GM12865 (cell line): ENCODE data around the gene FXR2.
"Not testable (repeated sequence)": the region's sequence is repeated elsewhere in the genome, so short reads cannot be mapped to it uniquely, and the experiment has no call there.

Source experiments
- DNase-seq: peaks from one replicate; pipeline ENCODE4 v3.0.0; 2010; ENCODE audit warnings: low read depth
- H3K4me3 ChIP-seq: 2 replicates; pipeline ENCODE4 v1.5.1; 2011; ENCODE audit warnings: mild to moderate bottlenecking, low read depth, low read length, control low read depth
- TF ChIP-seq, protein P1 (sequence below): IDR thresholded peaks from 2 replicates; pipeline ENCODE4 v1.5.1; 2011; ENCODE audit warnings: low read length, control low read depth, low read depth, inconsistent platforms; ENCODE audit not compliant: insufficient read depth; ENCODE audit errors: missing control alignments

The FXR2 gene

DNA sequence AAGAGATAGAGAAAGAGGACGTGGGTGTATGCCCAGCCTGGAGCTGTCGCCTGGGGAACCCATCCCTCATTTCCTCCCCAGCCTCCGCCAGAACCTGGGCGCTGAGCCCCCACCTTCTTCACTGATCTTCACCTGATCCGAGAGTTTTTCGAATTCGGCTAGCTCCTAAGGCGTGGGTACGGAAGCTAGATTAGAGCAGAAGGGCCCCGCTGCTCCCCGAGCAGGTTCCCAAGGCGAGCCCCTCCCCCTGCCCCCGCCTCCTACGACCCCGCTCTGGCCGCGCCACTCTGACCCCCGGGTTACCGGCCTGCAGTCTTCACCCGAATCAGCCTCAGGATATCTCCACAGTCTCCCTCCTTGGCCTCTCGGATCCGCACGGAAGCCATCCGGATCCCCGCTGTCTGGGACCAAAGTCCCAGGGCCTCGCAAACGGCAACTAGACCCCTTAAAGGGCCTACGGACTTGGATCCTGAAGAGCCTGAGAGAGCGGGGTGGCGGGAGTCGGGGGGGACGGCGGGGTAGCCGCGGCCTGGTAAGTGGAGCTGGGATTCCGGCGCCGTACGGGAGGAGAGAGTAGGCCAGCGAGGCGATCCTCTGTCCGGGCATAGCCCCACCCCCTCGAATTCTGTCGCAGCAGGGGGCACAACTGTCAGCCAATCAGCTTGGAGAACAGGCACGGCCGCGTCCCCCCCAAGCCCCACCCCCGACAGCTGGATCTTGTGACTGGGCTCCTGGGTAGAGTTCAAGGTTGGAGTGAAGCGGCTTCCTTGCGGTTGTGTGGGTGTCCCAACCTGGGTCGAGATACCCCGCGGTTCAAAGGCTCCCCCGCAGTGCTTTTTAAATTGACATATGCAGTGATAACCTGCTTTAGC lies 12.8 kb upstream of the FXR2 start, which contains the start of gene SAT2:
Gene SAT2 (minus strand): TSS at position 572 of the 872 bp plus-strand sequence. CDS start 186 bp downstream, at position 386.
- H3K4me3 ChIP-seq: peak within 1 kb of the TSS; percentile 76
- TF ChIP-seq, protein P1, sequence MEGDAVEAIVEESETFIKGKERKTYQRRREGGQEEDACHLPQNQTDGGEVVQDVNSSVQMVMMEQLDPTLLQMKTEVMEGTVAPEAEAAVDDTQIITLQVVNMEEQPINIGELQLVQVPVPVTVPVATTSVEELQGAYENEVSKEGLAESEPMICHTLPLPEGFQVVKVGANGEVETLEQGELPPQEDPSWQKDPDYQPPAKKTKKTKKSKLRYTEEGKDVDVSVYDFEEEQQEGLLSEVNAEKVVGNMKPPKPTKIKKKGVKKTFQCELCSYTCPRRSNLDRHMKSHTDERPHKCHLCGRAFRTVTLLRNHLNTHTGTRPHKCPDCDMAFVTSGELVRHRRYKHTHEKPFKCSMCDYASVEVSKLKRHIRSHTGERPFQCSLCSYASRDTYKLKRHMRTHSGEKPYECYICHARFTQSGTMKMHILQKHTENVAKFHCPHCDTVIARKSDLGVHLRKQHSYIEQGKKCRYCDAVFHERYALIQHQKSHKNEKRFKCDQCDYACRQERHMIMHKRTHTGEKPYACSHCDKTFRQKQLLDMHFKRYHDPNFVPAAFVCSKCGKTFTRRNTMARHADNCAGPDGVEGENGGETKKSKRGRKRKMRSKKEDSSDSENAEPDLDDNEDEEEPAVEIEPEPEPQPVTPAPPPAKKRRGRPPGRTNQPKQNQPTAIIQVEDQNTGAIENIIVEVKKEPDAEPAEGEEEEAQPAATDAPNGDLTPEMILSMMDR: no peak
- peak; percentile 95 for DNase-seq

DNA sequence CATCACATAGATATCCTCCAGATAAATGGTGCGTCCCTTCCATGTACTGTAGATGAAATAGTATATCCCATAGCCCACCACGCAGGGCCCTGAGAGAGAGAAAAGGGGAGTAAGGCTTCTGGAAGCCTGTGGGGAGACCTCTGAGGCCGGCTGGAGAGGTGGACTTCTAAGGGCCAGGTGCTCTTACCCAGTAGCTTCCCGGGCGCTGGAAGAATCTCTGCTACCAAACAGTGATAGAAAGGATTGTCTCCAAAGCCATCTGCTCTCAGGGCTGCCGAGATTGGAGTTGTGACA lies 12.2 kb upstream of the FXR2 start:
- TF ChIP-seq, protein P1: no peak
- no peak for DNase-seq
- H3K4me3 ChIP-seq: peak overlapping the region; percentile 76

DNA sequence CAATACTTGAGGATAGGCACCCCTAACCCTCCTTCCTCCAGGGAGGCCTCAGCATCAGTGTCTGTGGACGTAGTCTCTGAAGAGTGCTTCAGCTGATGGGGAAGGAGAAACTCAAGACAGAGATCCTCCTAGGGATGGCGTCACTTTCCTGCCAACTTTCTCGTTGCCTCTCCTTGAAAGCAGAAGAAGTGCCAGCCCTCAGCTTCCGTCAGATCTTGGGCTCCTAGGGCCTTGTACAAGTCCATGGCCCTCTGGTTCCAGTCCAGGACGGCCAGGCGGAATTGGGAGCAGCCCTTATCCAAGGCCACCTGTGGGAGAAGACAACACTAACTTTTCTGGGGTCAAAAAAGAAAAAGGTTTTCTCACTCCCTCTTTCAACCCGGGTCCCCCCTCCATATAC lies 11.6 kb upstream of the FXR2 start:
- H3K4me3 ChIP-seq: no peak overlapping the region
- DNase-seq: no peak

DNA sequence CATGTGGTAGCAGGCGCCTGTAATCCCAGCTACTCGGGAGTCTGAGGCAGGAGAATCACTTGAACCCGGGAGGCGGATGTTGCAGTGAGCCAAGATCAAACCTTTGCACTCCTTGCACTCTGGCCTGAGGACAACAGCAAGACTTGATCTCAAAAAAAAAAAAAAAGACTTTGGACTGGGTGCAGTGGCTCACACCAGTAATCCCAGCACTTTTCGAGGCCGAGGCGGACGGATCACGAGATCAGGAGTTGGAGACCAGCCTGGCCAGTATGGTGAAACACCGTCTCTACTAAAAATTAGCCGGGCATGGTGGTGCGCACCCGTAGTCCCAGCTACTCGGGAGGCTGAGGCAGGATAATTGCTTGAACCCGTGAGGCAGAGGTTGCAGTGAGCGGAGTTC lies 11.1 kb upstream of the FXR2 start:
- DNase-seq: not testable (repeated sequence)

More for the DNA sequence above, 11.6 kb upstream of the FXR2 start:
- TF ChIP-seq, protein P1: no peak

DNA sequence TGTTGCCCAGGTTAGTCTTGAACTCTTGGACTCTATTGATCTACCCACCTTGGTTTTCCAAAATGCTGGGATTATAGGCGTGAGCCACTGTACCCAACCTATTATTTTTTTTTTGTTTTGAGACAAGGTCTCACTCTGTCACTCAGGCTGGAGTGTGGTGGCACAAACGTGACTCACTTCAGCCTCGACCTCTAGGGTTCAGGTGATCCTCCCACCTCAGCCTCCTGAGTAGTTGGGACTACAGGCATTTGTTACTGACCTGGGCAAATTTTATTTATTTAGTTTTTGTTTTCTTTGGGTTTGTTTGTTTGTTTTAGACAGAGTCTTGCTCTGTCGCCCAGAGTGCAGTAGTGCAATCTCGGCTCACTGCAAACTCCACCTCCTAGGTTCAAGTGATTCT lies 9.0 kb upstream of the FXR2 start:
- no peak overlapping the region for H3K4me3 ChIP-seq
- TF ChIP-seq, protein P1: no peak
- DNase-seq: no peak

More for the DNA sequence above, 11.1 kb upstream of the FXR2 start:
- not testable (repeated sequence) for H3K4me3 ChIP-seq

DNA sequence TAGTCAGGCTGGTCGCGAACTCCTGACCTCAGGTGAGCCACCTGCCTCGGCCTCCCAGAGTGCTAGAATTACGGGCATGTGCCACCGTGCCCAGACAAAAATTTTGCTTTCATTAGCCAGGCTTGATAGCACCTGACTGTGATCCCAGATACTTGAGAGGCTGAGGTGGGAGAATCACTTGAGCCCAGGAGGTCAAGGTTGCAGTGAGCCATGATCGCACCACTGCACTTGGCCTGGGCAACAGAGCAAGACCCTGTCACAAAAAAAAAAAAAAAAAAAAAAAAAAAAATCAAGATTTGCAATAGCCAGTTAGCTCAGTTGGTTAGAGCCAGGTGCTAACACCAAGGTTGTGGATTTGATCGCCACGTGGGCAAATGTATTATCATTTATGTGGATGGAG lies 6.1 kb upstream of the FXR2 start:
- no peak overlapping the region for H3K4me3 ChIP-seq
- DNase-seq: no peak
- TF ChIP-seq, protein P1: no peak

DNA sequence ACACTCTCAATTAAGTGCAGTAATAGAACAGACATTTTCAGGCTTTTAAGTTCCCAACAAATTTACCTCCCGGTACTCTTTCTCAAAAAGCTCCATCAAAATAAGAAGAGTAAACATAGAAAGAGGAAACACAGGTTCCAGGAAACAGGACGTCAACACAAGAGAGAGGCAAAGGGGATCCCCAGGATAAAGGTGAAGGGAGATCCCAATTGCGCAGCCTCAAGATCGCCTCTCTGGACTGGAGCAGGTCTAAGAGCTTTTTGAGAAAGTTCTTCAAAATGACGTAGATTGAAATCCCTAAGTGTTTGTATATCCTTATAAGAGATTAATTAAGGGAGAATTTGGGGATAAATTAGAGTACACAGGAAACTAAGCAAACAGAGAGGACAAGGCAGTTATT lies 3.9 kb upstream of the FXR2 start:
- no peak for DNase-seq
- TF ChIP-seq, protein P1: no peak
- H3K4me3 ChIP-seq: no peak overlapping the region
